Progenitor cell of endocrine pancreas (in vitro differentiated cells): ENCODE data around the gene DIAPH2. TPM values are rescaled to one million over a fixed set of nuclear protein-coding genes. Genes with fewer than 3 reads are reported as not detected.
A peak's percentile ranks its signal among the peaks of the same experiment; 100 is the strongest.

Source experiments
- DNase-seq: peaks from one replicate; pipeline ENCODE4 v3.0.0; 2021; ENCODE audit warnings: low spot score; ENCODE audit not compliant: unreplicated experiment
- H3K27ac Mint-ChIP-seq: 2 replicates; pipeline ENCODE4 v1.8.0; 2021; ENCODE audit warnings: mild to moderate bottlenecking, moderate library complexity, mixed read lengths
- H3K27me3 Mint-ChIP-seq: 2 replicates; pipeline ENCODE4 v1.8.0; 2021; ENCODE audit warnings: mixed read lengths
- H3K36me3 Mint-ChIP-seq: 2 replicates; pipeline ENCODE4 v1.8.0; 2022; ENCODE audit warnings: mixed read lengths; ENCODE audit not compliant: insufficient read depth
- H3K4me1 Mint-ChIP-seq: 2 replicates; pipeline ENCODE4 v1.8.0; 2021; ENCODE audit warnings: low read depth, mixed read lengths
- H3K4me3 Mint-ChIP-seq: 2 replicates; pipeline ENCODE4 v1.8.0; 2021; ENCODE audit warnings: low read depth, mild to moderate bottlenecking, moderate library complexity, mixed read lengths
- H3K9me3 Mint-ChIP-seq: 2 replicates; pipeline ENCODE4 v1.8.0; 2021; ENCODE audit warnings: low read depth, mixed read lengths
- CTCF ChIP-seq: fragments of 200-600 bp; sonication (generic); IDR thresholded peaks from one replicate; pipeline ENCODE4 v1.5.0; 2021; ENCODE audit warnings: antibody characterized with exemption, mild to moderate bottlenecking; ENCODE audit not compliant: unreplicated experiment
- long read RNA-seq: library from polyadenylated mRNA; unstranded; transcript quantifications from one replicate; pipeline ENCODE4 v2.0.0, GENCODE V29; 2020
- total RNA-seq: library from RNA; stranded (reverse); gene quantifications from 2 replicates; pipeline ENCODE4 v1.2.1, GENCODE V29; 2021

Gene DIAPH2
- 29.7 and 30.0 TPM in 2 replicates for total RNA-seq
- long read RNA-seq, partial matches to known transcripts = 6 of 10 reads
- long read RNA-seq, other reads (novel, unspliced or antisense) = 4 of 10 reads

GRCh38 chrX:96684339-96685209 is at the start of gene DIAPH2:
Gene DIAPH2, plus strand, starts transcription at chrX:96684842.
- peak; percentile 39 for TF ChIP-seq CTCF
- H3K4me1 Mint-ChIP-seq = peaks cover 19% of the 10 kb centered on the region
- H3K27ac Mint-ChIP-seq = peak within 1 kb of the TSS; percentile 98
- no peaks in the 10 kb centered on the region for H3K27me3 Mint-ChIP-seq
- no peaks in the 10 kb centered on the region for H3K9me3 Mint-ChIP-seq
- peak within 1 kb of the TSS; percentile 98 for H3K4me3 Mint-ChIP-seq
- no peaks in the 10 kb centered on the region for H3K36me3 Mint-ChIP-seq
- DNase-seq = peak; percentile 75

GRCh38 chrX:96650023-96650422 is 34.6 kb upstream of the DIAPH2 start:
- no peaks in the 10 kb centered on the region for H3K36me3 Mint-ChIP-seq
- TF ChIP-seq CTCF = no peak
- H3K27me3 Mint-ChIP-seq = no peaks in the 10 kb centered on the region
- H3K9me3 Mint-ChIP-seq = peaks cover 6% of the 10 kb centered on the region
- H3K4me1 Mint-ChIP-seq = peaks cover 2% of the 10 kb centered on the region
- no peak overlapping the region for H3K4me3 Mint-ChIP-seq
- no peak for DNase-seq
- no peak overlapping the region for H3K27ac Mint-ChIP-seq

- Mint-ChIP-seq H3K9me3 (peaks cover 8% of the 10 kb centered on the region), H3K36me3 (no peaks in the 10 kb centered on the region), H3K27me3 (no peaks in the 10 kb centered on the region), H3K4me1 (no peaks in the 10 kb centered on the region), H3K27ac (no peak overlapping the region), H3K4me3 (no peak overlapping the region)
- no peak for DNase-seq
- no peak for TF ChIP-seq CTCF
Measured at GRCh38 chrX:96655947-96656623, 28.6 kb upstream of the DIAPH2 start.

GRCh38 chrX:96682516-96682915 is 2.1 kb upstream of the DIAPH2 start:
- no peak for TF ChIP-seq CTCF

GRCh38 chrX:96683997-96684338 is 674 bp upstream of the DIAPH2 start:
- Mint-ChIP-seq H3K4me3 (peak overlapping the region; percentile 98), H3K4me1 (peaks cover 16% of the 10 kb centered on the region), H3K36me3 (no peaks in the 10 kb centered on the region), H3K27me3 (no peaks in the 10 kb centered on the region), H3K9me3 (no peaks in the 10 kb centered on the region), H3K27ac (peak overlapping the region; percentile 98)
- TF ChIP-seq CTCF = no peak
- DNase-seq = no peak

More at GRCh38 chrX:96682516-96682915, 2.1 kb upstream of the DIAPH2 start:
- H3K4me3 Mint-ChIP-seq = no peak overlapping the region
- H3K9me3 Mint-ChIP-seq = no peaks in the 10 kb centered on the region
- no peak overlapping the region for H3K27ac Mint-ChIP-seq
- no peaks in the 10 kb centered on the region for H3K36me3 Mint-ChIP-seq
- no peak for DNase-seq
- H3K4me1 Mint-ChIP-seq = peaks cover 12% of the 10 kb centered on the region
- no peaks in the 10 kb centered on the region for H3K27me3 Mint-ChIP-seq
